Measurements from ENCODE around the gene NFATC1.

DNA sequence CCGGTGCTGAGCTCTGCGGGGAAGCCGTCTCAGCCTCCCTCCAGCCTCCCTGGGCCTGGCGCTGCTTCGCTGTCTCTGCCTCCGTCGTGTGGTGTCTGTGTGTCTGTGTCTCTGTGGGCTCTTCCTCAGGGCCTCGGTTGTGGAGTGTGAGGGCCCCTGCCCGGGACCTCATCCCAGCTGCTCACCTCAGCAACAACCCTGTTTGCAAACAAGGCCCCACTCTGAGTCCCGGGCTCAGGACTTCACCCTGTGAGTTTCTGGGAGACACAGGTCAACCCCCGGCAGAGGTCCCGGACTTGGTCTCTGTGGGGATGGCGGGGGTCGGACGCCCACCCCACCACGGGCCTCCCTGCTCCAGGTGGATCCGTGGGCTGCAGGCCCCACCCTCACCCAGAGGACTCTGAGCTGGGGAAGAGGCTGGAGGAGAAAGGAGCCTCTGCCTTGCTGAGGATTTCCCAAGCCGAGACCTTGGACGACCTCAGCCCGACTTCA, 156.5 kb downstream of the NFATC1 start:
- TF ChIP-seq, protein P1, sequence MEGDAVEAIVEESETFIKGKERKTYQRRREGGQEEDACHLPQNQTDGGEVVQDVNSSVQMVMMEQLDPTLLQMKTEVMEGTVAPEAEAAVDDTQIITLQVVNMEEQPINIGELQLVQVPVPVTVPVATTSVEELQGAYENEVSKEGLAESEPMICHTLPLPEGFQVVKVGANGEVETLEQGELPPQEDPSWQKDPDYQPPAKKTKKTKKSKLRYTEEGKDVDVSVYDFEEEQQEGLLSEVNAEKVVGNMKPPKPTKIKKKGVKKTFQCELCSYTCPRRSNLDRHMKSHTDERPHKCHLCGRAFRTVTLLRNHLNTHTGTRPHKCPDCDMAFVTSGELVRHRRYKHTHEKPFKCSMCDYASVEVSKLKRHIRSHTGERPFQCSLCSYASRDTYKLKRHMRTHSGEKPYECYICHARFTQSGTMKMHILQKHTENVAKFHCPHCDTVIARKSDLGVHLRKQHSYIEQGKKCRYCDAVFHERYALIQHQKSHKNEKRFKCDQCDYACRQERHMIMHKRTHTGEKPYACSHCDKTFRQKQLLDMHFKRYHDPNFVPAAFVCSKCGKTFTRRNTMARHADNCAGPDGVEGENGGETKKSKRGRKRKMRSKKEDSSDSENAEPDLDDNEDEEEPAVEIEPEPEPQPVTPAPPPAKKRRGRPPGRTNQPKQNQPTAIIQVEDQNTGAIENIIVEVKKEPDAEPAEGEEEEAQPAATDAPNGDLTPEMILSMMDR (IDR thresholded peaks at IDR 0.05), result no peak
- TF ChIP-seq POLR2A (IDR thresholded peaks at IDR 0.05), result no peak

Measured in esophagus squamous epithelium (tissue), 4 donors.